ENCODE data around the gene SMIM7.
A peak's percentile ranks its signal among the peaks of the same experiment; 100 is the strongest.
"Not testable (repeated sequence)": the region's sequence is repeated elsewhere in the genome, so short reads cannot be mapped to it uniquely, and the experiment has no call there.

The SMIM7 gene

DNA sequence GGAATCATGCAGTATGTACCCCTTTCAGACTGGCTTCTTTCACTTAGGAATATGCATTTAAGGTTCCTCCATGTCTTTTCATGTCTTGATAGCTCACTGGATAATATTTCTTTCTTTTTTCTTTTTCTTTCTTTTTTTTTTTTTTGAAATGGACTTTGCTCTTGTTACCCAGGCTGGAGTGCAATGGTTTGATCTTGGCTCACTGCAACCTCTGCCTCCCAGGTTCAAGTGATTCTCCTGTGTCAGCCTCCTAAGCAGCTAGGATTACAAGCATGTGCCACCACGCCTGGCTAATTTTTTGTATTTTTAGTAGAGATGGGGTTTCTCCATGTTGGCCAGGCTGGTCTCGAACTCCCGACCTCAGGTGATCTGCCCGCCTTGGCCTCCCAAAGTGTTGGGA, 8.8 kb upstream of the SMIM7 start:
- not testable (repeated sequence) for H3K4me3 Mint-ChIP-seq; H3K36me3 Mint-ChIP-seq; H3K9me3 Mint-ChIP-seq (ENCODE audit: low read depth); H3K27ac Mint-ChIP-seq; H3K4me1 Mint-ChIP-seq (ENCODE audit: low read depth); H3K27me3 Mint-ChIP-seq

DNA sequence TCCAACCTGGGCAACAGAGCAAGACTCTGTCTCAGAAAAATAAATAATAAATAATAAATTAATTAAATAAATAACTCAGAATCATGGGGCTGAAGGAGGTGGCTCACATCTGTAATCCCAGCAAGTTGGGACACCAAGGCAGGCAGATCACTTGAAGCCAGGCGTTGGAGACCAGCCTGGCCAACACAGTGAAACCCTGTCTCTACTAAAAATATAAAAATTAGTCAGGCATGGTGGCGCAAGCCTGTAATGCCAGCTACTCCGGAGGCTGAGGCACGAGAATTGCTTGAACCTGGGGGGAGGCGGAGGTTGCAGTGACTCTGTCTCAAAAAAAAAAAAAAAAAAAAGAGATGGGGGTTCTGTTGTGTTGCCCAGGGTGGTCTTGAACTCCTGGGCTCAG, 8.2 kb upstream of the SMIM7 start:
- H3K27me3 Mint-ChIP-seq = no peaks in the 10 kb centered on the region
- no peaks in the 10 kb centered on the region for H3K9me3 Mint-ChIP-seq (ENCODE audit: low read depth)
- H3K4me1 Mint-ChIP-seq (ENCODE audit: low read depth) = peaks cover 3% of the 10 kb centered on the region
- H3K27ac Mint-ChIP-seq = no peak overlapping the region
- H3K36me3 Mint-ChIP-seq = no peaks in the 10 kb centered on the region
- no peak overlapping the region for H3K4me3 Mint-ChIP-seq

DNA sequence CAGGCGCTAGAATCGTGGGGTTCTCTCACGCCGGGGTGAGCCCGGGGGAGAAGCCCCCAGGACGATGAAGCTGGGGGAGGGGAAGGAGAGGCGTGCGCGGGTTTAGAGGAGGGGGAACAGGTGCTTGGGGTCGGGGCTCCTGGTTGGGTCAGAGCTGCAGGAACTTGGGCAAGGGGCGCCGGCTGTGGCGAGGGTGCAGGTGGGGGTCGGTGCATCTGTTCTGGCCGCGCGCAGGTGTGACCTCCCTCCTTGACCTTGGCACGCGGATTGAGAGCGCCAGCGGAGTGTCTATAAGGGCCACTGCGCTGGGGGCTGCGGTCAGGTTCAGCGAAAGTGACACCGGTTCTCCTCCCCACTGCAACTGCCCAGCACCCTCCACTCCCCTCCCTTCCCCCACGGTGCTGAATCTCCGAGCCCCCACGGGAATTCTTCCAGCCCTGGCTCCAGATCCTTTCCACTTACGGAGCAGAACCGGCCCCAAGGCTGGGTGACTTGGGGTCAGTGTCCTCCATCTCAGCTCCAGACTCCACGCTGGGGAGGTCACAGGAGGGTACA, 1.6 kb upstream of the SMIM7 start:
- H3K4me1 Mint-ChIP-seq (ENCODE audit: low read depth) = peaks cover 32% of the 10 kb centered on the region
- peak overlapping the region; percentile 66 for H3K27ac Mint-ChIP-seq
- H3K9me3 Mint-ChIP-seq (ENCODE audit: low read depth) = no peaks in the 10 kb centered on the region
- peak overlapping the region; percentile 83 for H3K4me3 Mint-ChIP-seq
- H3K27me3 Mint-ChIP-seq = no peaks in the 10 kb centered on the region
- H3K36me3 Mint-ChIP-seq = peaks cover 3% of the 10 kb centered on the region

DNA sequence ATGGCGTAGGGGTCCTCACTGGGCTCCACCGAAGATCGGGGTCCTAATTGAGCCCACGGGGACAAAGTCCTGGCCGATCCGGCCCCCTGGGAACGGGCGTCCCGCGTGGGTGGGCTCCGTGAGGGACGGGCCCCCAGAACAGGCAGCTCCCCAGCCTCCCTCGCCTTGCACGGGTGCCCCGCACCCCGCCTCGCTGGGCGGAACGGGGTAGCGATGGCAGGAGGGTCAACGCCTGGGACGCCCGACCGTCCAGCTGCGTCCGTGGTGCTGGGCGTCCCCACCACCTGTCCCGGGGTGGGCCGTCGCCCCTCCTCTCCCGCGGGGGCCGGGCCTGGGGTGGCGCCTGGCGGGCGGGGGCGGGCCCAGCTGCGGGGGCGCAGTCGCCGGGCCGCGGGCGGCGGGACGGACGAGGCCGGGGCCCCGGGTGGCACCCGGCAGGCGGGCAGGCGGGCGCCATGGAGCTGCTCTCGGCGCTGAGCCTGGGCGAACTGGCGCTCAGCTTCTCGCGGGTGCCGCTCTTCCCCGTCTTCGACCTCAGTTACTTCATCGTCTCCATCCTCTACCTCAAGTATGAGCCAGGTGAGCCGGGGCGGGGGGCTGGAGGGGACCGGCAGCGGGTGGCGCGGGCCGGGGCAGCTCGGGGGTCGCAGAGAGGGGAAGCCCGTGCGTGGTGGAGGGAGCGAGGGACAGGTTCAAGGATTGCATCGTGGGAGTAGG, 977 bp upstream of the SMIM7 start, which contains the start of gene TMEM38A:
TSS of gene TMEM38A (plus strand) at position 377 of the 717 bp plus-strand sequence. CDS start at position 456, 79 bp downstream.
- Mint-ChIP-seq H3K4me3 (peak within 1 kb of the TSS; percentile 99), H3K27me3 (no peaks in the 10 kb centered on the region), H3K36me3 (peaks cover 3% of the 10 kb centered on the region), H3K27ac (peak within 1 kb of the TSS; percentile 97), H3K9me3 (ENCODE audit: low read depth) (no peaks in the 10 kb centered on the region), H3K4me1 (ENCODE audit: low read depth) (peaks cover 35% of the 10 kb centered on the region)

DNA sequence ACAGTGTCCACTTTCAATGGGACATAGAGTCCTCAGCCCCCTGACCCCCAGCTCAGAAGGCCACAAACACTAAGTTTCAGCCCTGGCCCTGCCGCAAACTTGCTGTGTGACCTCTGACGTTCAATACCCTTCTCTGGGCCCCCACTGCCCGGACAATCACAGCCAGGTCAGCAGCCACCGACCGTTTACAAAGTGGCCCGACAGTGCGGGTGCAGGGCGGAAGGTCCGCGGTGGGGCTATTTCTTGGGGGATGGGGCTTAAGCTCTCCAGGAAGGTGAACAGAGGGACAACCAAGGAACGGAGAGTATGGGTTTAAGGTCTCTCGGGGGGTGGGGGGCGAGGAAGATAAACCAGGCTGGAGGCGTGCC, 496 bp downstream of the SMIM7 start:
- Mint-ChIP-seq H3K27ac (peak overlapping the region; percentile 97), H3K27me3 (no peaks in the 10 kb centered on the region), H3K4me3 (peak overlapping the region; percentile 99), H3K36me3 (peaks cover 3% of the 10 kb centered on the region), H3K4me1 (ENCODE audit: low read depth) (peaks cover 38% of the 10 kb centered on the region), H3K9me3 (ENCODE audit: low read depth) (no peaks in the 10 kb centered on the region)

DNA sequence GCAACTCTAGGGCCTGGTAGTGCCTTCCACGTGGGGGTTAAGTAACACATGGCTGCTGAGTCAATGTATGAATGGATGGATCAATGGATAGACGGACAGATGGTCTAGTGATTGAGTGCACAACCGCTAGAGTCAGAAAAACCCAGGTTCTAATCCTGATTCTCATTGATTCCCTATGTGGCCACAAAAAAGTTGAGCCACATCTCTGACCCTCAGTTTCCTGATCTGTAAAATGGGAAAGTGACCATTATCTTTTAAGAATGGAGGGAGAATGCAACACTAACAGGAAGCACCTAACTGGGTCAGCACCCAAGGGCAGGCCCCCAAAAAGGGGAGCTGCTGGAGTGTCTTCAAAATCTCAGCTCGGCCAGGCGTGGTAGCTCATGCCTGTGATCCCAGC, 2.6 kb downstream of the SMIM7 start:
- no peak overlapping the region for H3K27ac Mint-ChIP-seq
- peaks cover 7% of the 10 kb centered on the region for H3K36me3 Mint-ChIP-seq
- peaks cover 39% of the 10 kb centered on the region for H3K4me1 Mint-ChIP-seq (ENCODE audit: low read depth)
- peak overlapping the region; percentile 45 for H3K4me3 Mint-ChIP-seq
- no peaks in the 10 kb centered on the region for H3K9me3 Mint-ChIP-seq (ENCODE audit: low read depth)
- no peaks in the 10 kb centered on the region for H3K27me3 Mint-ChIP-seq

DNA sequence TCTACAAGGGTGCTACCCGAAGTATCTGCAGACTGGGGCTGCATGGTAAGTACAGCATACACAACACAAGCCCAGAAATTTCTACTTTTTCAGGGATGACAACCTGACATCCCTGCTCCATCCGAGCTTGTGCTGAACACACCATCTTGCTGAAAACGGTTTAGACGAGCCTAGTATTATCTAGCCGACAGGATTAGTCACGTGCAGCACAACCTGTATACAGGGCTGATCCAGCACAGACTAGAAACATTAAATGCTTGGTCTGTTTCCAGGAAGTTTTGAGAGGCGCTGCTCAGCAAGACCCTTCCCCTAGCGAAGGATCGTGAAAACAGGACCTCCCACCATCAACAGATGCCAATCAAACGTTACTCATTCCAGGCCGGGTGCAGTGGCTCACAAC, 4.2 kb downstream of the SMIM7 start:
- H3K27ac Mint-ChIP-seq = no peak overlapping the region
- no peaks in the 10 kb centered on the region for H3K9me3 Mint-ChIP-seq (ENCODE audit: low read depth)
- no peaks in the 10 kb centered on the region for H3K27me3 Mint-ChIP-seq
- peaks cover 31% of the 10 kb centered on the region for H3K4me1 Mint-ChIP-seq (ENCODE audit: low read depth)
- peaks cover 12% of the 10 kb centered on the region for H3K36me3 Mint-ChIP-seq
- no peak overlapping the region for H3K4me3 Mint-ChIP-seq

DNA sequence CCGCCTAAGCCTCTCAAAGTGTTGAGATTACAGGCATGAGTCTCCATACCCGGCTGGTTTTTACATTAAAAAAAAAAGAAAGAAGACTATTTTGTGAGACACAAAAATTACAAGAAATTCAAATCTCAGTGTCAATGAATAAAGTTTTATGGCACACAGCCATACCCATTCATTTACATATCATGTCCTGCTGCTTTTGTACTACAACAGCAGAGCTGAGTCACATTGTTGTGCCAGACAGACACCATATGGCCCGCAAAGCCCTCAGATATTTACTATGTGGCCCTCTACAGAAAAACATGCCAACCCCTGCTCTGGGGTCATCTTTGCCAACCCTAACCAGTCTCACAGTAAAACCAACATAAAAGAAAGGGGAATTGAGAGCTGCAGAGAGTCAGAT, 5.3 kb downstream of the SMIM7 start:
- Mint-ChIP-seq H3K4me3 (no peak overlapping the region), H3K9me3 (ENCODE audit: low read depth) (no peaks in the 10 kb centered on the region), H3K4me1 (ENCODE audit: low read depth) (peaks cover 38% of the 10 kb centered on the region), H3K27ac (no peak overlapping the region), H3K36me3 (peaks cover 12% of the 10 kb centered on the region), H3K27me3 (no peaks in the 10 kb centered on the region)

DNA sequence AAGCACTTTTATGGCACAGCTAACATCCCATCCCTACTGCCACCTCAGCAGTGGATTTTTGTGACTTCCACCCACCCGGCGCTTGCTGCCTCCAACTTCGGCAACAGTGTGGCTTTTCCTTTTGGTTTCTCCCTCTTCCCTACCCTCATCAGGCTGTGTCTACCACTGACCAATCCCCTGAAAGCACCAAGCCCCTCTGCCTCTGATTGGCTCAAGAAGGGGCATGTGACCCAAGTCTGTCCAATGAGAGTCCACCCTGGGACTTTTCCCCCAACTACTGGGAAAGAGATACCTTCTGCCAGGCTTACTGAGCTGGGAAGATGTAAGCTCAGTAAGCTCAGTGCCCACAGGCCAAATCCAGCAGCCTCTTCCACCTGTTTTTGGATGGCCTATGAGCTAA, 5.8 kb downstream of the SMIM7 start:
- H3K4me3 Mint-ChIP-seq = no peak overlapping the region
- H3K36me3 Mint-ChIP-seq = peaks cover 12% of the 10 kb centered on the region

DNA sequence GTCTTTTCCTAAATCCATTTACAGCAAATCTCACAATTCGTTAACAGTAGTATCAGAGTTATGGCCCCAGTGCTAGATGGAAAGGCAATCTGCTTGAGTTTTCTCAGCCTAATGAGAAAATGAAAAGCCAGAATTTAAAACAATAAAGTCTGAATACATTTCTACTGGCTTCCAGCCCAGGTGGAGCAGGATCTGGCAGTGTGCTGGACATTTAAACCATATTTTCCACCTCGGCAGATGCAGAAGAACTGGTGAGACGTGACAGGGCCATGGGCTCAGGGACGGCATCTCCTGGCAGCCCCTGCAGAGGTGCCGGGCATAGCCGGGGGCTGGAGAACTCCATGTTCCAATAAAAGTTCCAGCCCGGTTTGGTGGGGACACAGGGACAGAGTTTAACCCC, 7.1 kb downstream of the SMIM7 start:
- Mint-ChIP-seq H3K27me3 (no peaks in the 10 kb centered on the region), H3K9me3 (ENCODE audit: low read depth) (no peaks in the 10 kb centered on the region), H3K36me3 (peaks cover 9% of the 10 kb centered on the region), H3K4me3 (no peak overlapping the region), H3K4me1 (ENCODE audit: low read depth) (peaks cover 30% of the 10 kb centered on the region), H3K27ac (no peak overlapping the region)

More for the DNA sequence above, 5.8 kb downstream of the SMIM7 start:
- Mint-ChIP-seq H3K9me3 (ENCODE audit: low read depth) (no peaks in the 10 kb centered on the region), H3K4me1 (ENCODE audit: low read depth) (peaks cover 39% of the 10 kb centered on the region), H3K27me3 (no peaks in the 10 kb centered on the region), H3K27ac (no peak overlapping the region)

DNA sequence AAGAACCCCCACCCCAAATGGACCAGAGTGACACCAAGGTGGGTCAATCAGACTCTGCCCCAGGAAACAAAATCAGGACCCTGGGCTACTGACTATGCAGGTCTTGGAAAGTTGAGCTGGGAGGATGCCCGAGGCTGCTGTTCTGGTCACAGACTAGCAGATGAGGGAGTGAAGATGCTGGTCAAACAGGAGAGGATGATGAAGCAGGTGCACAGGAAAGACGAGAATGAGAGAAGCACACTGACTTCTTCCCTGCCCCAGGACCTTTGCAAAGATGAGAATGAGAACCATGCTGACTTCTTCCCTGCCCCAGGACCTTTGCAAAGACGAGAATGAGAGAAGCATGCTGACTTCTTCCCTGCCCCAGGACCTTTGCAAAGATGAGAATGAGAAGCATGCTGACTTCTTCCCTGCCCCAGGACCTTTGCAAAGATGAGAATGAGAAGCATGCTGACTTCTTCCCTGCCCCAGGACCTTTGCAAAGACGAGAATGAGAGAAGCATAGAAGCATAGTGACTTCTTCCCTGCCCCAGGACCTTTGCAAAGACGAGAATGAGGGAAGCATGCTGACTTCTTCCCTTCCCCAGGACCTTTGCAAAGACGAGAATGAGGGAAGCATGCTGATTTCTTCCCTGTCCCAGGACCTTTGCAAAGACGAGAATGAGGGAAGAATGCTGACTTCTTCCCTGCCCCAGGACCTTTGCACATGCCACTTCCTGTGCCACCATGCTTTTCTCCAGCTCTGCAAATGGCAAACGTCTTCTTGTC, 8.3 kb downstream of the SMIM7 start:
- not testable (repeated sequence) for H3K36me3 Mint-ChIP-seq; H3K9me3 Mint-ChIP-seq (ENCODE audit: low read depth); H3K4me3 Mint-ChIP-seq; H3K27me3 Mint-ChIP-seq
- peak overlapping the region; percentile 34 for H3K27ac Mint-ChIP-seq
- peaks cover 23% of the 10 kb centered on the region for H3K4me1 Mint-ChIP-seq (ENCODE audit: low read depth)

DNA sequence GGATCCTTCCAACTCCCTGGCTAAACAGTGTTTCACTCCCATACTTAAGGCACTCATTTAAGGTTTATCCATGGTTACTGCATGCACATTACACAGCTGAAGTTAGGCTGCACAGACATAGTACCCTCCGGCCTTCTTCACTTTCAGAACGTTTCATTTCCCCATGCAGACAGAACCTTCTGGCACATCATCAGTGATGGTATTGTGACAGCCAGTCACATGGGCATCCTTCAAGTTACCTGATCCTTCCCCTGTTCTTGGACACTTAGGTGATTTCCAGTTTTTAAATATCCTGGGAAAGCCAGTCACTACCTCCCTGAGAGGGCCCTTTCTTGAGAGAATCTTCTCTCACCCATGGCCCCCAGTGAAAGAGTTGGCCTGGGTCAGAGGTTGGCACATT, 9.1 kb downstream of the SMIM7 start:
- H3K27ac Mint-ChIP-seq = peak overlapping the region; percentile 34
- H3K36me3 Mint-ChIP-seq = peaks cover 9% of the 10 kb centered on the region
- H3K4me1 Mint-ChIP-seq (ENCODE audit: low read depth) = peaks cover 19% of the 10 kb centered on the region
- no peak overlapping the region for H3K4me3 Mint-ChIP-seq
- H3K27me3 Mint-ChIP-seq = no peaks in the 10 kb centered on the region
- H3K9me3 Mint-ChIP-seq (ENCODE audit: low read depth) = no peaks in the 10 kb centered on the region

DNA sequence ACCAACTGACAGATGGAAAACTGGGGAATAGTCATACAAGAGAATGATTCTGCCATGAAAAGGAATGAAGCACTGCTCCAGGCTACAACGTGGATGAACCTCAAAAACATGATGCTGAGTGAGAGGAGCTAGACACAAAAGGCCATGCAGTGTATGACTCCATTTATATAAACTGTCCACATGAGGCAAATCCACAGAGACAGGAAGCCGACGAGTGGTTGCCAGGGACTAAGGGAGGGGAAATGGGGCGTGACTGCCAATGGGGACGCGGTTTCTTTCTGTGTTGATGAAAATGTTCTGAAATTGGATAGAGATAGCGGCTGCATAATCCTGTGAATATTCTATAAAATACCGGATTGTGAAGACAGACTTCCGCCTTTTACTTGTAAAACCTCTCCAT, 10.2 kb downstream of the SMIM7 start:
- Mint-ChIP-seq H3K27ac (peak overlapping the region; percentile 35), H3K4me3 (no peak overlapping the region), H3K9me3 (ENCODE audit: low read depth) (no peaks in the 10 kb centered on the region), H3K36me3 (peaks cover 9% of the 10 kb centered on the region), H3K27me3 (no peaks in the 10 kb centered on the region), H3K4me1 (ENCODE audit: low read depth) (peaks cover 18% of the 10 kb centered on the region)

DNA sequence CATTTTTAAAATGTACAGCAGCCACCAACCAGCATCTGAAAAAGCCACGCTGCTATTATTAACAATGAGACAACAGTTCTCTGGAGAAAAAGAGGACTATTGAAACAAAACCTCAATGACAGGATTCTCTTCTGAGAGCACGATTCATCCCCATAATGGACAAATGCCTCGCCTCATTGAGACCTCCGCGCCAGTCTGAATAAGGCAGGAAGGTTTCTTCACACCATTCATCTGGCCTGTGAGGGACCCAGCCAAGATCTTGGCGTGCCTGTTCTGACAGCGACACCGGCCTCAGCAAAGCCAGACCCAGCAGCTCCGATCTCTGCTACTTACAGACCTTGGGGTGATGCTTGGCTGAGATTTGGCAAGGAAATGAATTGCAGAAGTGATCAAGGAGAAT, 14.8 kb downstream of the SMIM7 start:
- Mint-ChIP-seq H3K27me3 (no peaks in the 10 kb centered on the region), H3K27ac (no peak overlapping the region), H3K9me3 (ENCODE audit: low read depth) (no peaks in the 10 kb centered on the region), H3K4me1 (ENCODE audit: low read depth) (peaks cover 17% of the 10 kb centered on the region), H3K4me3 (no peak overlapping the region), H3K36me3 (no peaks in the 10 kb centered on the region)

DNA sequence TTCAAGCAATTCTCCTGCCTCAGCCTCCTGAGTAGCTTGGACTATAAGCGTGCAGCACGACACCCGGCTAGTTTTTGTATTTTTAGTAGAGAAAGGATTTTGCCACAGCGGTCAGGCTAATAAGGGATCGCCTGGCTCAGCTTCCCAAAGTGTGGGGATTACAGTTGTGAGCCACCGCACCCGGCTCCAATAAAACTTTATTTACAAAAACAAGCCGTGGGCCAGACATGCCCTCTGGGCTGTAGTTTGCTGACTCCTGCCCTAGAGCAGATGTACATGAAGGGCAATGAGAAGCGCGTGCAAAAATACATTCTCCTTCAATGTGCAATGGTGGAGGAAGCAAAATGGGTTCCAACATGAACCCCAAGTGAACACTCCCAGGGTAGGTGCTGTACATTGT, 18.2 kb downstream of the SMIM7 start:
- peaks cover 24% of the 10 kb centered on the region for H3K4me1 Mint-ChIP-seq (ENCODE audit: low read depth)
- no peak overlapping the region for H3K4me3 Mint-ChIP-seq
- no peak overlapping the region for H3K27ac Mint-ChIP-seq
- no peaks in the 10 kb centered on the region for H3K9me3 Mint-ChIP-seq (ENCODE audit: low read depth)
- H3K27me3 Mint-ChIP-seq = no peaks in the 10 kb centered on the region
- no peaks in the 10 kb centered on the region for H3K36me3 Mint-ChIP-seq

Measured in activated naive CD8-positive, alpha-beta T cell (primary cell).